DMS153 treated with DMSO at 0.1 percent for 48 hours (cell line): ENCODE measurements around the gene LRRC9.
"Not testable (repeated sequence)": the region's sequence is repeated elsewhere in the genome, so short reads cannot be mapped to it uniquely, and the experiment has no call there.

Experiments
- DNase-seq: peaks from one replicate; lab custom pipeline; 2025; ENCODE audit not compliant: unreplicated experiment; lab: John Stamatoyannopoulos, UW

LRRC9 gene

GRCh38 chr14:60058087-60058486, 138.1 kb downstream of the LRRC9 start:
- no peak for DNase-seq

DNA sequence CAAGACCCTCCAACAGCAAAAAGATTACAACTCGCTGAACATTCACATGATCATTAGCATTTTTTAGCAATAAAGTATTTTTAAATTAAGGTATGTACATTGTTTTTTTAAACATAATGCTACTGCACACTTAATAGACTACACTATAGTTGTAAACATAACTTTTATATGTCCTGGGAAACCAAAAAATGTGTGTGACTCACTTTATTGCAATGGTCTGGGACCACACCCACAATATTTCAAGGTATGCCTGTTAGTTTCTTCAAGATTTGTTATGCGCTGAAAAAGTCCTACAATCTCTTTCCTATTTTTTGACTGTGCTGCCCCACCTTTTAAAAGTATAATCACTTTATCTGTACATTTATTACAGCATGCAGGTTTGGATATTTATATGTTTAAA, 141.4 kb downstream of the LRRC9 start:
- DNase-seq, result no peak

DNA sequence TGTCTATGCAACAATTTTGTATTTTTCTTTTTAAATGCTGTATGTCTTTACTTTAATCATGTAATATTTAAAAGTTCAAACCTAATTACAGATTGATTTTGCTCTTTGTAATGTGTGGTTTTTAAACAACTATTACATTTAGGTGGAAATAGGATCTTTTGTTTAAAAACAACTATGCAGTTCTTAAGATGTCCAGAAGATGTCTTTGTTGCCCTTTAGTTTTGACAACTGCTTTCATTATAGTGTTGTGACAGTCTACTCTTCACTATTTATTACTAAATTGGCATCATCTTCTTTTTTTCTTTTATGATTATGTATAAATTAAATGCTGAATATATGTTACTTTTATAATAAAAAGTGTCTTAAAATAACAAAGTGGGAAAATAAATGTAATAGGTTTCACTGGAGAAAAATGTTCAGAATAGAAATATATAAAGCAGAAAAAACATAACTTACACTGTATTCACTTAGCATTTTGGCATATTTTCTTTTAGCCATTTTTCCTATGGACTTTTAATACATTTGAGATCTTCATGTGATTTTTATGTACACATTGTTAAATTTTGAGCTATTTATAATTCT, 144.6 kb downstream of the LRRC9 start:
- DNase-seq, result peak; percentile 6

DNA sequence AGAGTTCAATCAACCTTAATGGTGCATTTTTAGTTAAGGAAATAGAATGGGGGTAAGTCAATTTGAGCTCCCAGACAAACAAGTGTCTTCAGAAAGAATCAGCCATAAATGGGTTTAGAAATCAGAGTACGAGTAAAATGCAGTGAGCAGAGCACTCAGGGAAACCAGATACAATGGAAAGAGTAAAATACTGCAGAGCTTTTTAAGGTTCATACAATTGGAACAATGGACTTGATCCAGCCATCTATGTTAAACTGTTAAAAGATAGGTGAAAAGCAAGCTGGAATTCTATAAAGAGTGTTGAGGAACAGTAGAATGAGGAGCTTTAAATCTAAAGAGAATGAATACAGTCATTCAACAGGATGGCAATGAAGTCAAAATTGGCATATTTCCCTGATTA, 147.9 kb downstream of the LRRC9 start:
- DNase-seq, result no peak

DNA sequence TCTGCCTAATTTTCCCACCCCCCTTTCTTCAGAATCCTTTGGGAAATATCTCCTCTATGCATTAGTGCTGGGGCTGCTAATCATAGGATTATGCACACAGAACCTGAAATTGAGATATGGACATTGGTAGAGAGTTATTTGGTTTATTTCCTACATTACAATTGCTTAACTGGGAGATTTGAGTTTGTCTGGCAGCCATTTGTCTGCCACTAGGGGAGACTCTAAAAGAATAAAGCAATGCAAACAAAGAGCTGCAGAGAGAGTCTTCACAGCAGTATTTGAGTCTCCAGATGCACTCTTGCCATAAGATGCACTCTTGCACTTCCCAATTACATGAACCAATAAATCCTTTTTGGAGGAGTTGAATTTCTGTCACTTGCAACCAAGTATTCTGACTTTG, 159.8 kb downstream of the LRRC9 start:
- DNase-seq, result no peak

DNA sequence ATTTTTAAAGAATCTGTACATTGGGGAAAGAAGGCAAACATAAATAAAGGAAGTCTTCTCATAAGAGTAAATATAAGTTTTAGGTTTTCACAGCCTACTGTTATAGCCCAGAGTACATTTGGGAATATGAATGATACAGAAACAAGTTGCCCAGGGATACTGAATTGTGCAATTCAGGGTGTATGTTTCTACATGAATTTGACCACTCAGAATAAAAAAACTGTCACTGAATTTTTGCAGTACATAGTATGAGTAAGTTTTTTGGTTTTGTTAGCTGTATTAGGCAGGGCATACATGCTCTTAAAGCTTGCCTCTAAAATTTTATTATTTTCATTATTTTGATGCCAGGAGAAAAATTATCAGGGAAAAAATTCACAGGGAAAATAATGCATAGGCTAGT, 165.1 kb downstream of the LRRC9 start:
- DNase-seq, result no peak

- no peak for DNase-seq
Measured at GRCh38 chr14:60085693-60086092, 165.7 kb downstream of the LRRC9 start.

DNA sequence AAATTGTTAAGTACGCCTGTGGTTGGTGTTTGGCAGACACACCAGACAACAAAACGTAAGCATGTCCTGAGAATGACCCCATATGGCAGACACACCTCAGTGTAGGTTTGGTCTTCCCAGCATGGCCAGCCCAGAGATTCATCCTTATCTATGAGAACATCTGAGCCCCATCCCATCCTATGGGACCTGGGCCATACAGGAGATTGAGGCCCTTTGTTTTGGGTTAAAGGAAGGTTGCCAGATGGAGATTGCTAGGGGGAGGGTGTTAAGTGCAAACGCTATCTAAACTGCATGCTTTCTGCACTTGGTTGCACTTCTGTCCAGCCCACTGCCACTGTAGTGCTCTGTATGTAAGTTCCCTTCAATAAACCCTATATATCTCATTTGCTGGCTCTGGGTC, 167.7 kb downstream of the LRRC9 start:
- DNase-seq, result no peak

DNA sequence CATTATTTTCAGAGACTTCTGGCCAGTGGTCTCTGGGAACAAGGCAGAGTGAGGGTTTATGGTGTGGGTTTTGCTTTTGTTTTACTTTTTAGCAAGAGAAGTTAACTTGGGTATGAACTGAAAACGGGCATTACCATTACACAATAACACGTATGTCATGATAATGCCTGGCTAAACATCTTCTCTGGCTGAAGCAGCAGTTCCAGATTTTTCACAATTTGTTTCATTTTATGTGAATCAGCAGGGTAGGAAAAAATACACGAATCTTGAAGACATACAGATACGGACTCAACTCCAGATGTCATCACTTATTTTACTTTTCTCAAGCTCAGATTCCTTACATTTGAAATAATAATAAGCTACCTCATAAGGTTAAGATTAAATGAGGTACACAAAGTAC, 169.3 kb downstream of the LRRC9 start:
- no peak for DNase-seq

GRCh38 chr14:60090864-60091519, 171.0 kb downstream of the LRRC9 start:
- peak; percentile 58 for DNase-seq

- peak; percentile 96 for DNase-seq
Measured at GRCh38 chr14:60091550-60092525, 171.9 kb downstream of the LRRC9 start, which contains the start of gene PCNX4. Gene PCNX4 (plus strand): TSS chr14:60091923. CDS start chr14:60107639, 15,716 bp downstream.

- no peak for DNase-seq
Measured at GRCh38 chr14:60092526-60092920, 172.6 kb downstream of the LRRC9 start.

DNA sequence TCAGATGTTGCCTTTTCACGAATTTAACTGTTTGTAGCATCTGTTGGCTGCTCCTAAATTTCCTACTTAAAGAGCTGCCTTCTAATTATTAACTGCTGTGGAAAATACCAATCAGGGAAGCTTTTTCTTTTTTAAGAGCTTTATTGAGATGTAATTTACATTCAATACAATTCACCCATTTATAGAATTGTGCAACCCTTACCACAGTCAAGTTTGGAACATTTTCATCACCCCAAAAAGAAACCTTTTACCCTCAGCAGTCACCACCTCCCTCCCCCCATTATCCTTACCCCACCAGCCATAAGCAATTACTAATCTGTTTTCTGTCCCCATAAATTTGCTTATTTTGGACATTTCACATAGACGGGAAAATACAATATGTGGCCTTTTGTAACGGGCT, 173.1 kb downstream of the LRRC9 start:
- no peak for DNase-seq

- no peak for DNase-seq
Measured at GRCh38 chr14:60093606-60094005, 173.7 kb downstream of the LRRC9 start.

DNA sequence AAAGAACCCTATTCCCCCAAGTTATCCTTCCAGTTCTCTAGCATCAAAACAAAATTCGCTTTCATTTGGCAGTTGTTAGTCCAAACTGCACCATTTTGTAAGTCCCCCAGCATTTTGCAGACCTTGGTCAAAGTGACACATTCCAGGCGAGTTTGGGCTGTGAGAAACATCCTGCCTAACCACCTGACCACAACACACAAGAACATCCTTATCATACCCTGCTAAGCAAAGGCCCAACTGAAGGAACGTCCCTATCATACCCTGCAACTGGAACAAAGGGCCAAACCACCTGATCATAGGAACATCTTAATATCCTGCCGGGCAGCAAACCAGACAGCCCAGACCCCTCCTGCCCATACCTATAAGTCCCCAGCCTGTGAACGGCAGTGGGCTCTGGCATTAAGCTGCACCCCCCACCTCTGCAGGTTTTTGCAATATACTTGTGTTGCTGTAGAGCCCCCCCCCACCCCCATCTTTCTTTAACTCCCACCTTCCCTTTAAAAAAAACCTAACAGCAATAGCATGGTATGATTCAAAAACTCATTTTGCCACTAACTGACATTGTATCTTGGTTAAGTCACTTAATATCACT, 174.5 kb downstream of the LRRC9 start:
- DNase-seq, result no peak

DNA sequence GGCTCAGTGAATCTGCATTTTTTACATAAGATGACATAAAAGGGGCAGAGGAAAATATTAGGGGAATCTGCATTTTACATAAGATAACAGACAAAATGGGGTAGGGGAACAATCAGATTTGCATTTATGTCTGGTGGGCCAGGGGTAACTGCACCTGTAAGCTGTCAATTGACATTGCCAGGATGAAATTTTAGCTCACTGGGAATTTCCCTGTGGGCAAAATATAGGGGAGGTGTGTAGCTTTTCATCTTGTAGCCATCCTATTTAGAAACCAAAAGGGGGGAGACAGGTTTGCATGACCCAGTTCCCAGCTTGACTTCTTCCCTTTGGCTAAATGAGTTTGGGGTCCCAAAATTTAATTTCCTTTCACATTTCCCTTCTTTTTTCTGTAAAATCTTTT, 175.3 kb downstream of the LRRC9 start:
- DNase-seq, result no peak

DNA sequence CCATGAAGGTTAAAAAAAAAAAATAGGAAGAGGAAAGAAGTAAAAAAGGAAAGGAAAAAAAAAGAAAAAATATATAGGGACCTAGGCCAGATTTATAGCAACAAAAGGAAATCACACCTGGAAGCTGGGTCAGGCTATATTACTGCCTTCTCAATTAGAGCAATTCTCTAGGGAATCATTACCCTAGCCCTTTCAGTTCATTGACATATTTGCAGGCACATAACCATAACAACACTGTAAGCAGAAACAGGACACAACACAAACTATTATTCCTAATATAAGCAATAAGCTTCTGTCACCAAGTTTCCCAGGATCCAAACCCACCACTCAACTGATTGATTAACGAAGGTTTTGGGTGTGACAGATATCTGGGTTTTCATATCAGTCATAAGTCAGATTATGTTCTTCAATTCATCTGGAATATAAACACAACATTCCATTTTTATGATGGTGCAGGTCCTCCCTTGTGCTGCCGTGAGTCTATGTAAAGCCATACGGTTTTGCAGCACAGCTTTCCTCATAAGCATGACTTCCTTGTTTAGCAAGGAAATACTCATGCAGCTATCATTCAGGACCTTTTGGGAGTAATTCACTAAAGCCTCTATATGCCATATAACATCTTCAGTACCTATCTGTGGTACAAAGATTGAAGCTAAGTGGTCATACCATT, 176.0 kb downstream of the LRRC9 start:
- DNase-seq, result no peak

GRCh38 chr14:60097974-60098373, 178.0 kb downstream of the LRRC9 start:
- DNase-seq, result no peak

GRCh38 chr14:60099855-60100254, 179.9 kb downstream of the LRRC9 start:
- DNase-seq, result not testable (repeated sequence)

GRCh38 chr14:60101786-60102185, 181.8 kb downstream of the LRRC9 start:
- no peak for DNase-seq

- no peak for DNase-seq
Measured at GRCh38 chr14:60102389-60102788, 182.4 kb downstream of the LRRC9 start.
